B cell (primary cell): ENCODE measurements around the gene HMX3.

Source experiments
- CTCF ChIP-seq: fragments of 200-600 bp; IDR thresholded peaks from one replicate; pipeline ENCODE4 v1.8.0; 2022; ENCODE audit warnings: antibody characterized with exemption, mild to moderate bottlenecking
- EZH2 ChIP-seq: IDR thresholded peaks from 2 replicates; pipeline ENCODE4 v1.6.1; 2012; ENCODE audit warnings: borderline replicate concordance, low read depth, mild to moderate bottlenecking, moderate library complexity, low read length; ENCODE audit not compliant: insufficient read depth, poor library complexity, severe bottlenecking

- TF ChIP-seq CTCF (no peak), EZH2 (no peak)
Measured at GRCh38 chr10:123180101-123181090, 44.6 kb downstream of the HMX3 start.
